Measurements from ENCODE around the gene BTBD1.
"Not testable (repeated sequence)": the region's sequence is repeated elsewhere in the genome, so short reads cannot be mapped to it uniquely, and the experiment has no call there.

Gene BTBD1

GRCh38 chr15:83092309-83092976, 25.4 kb upstream of the BTBD1 start:
- DNase-seq: no peak

GRCh38 chr15:83091965-83092308, 24.9 kb upstream of the BTBD1 start:
- not testable (repeated sequence) for DNase-seq

- DNase-seq: no peak
Observed at GRCh38 chr15:83090465-83090864, 23.4 kb upstream of the BTBD1 start.

GRCh38 chr15:83088876-83089275, 21.8 kb upstream of the BTBD1 start:
- no peak for DNase-seq

GRCh38 chr15:83087576-83087975, 20.5 kb upstream of the BTBD1 start:
- DNase-seq: no peak

- not testable (repeated sequence) for DNase-seq
Observed at GRCh38 chr15:83085864-83086552, 19.0 kb upstream of the BTBD1 start.

- not testable (repeated sequence) for DNase-seq
Observed at GRCh38 chr15:83085461-83085860, 18.4 kb upstream of the BTBD1 start.

- DNase-seq: no peak
Observed at GRCh38 chr15:83082730-83083386, 15.8 kb upstream of the BTBD1 start.

- DNase-seq: no peak
Observed at GRCh38 chr15:83081256-83082014, 14.4 kb upstream of the BTBD1 start.

- no peak for DNase-seq
Observed at GRCh38 chr15:83078712-83079111, 11.7 kb upstream of the BTBD1 start.

- DNase-seq: no peak
Observed at GRCh38 chr15:83077491-83078230, 10.6 kb upstream of the BTBD1 start.

GRCh38 chr15:83069211-83069642, 2.2 kb upstream of the BTBD1 start:
- DNase-seq: not testable (repeated sequence)

- no peak for DNase-seq
Observed at GRCh38 chr15:83068054-83068453, 1.0 kb upstream of the BTBD1 start.

GRCh38 chr15:83067638-83067962, 548 bp upstream of the BTBD1 start:
- no peak for DNase-seq

GRCh38 chr15:83066034-83066733, 868 bp downstream of the BTBD1 start:
- DNase-seq: no peak

GRCh38 chr15:83065431-83065830, 1.6 kb downstream of the BTBD1 start:
- no peak for DNase-seq

GRCh38 chr15:83064859-83065258, 2.2 kb downstream of the BTBD1 start:
- DNase-seq: no peak

GRCh38 chr15:83063551-83063950, 3.5 kb downstream of the BTBD1 start:
- no peak for DNase-seq

GRCh38 chr15:83062768-83063180, 4.3 kb downstream of the BTBD1 start:
- DNase-seq: no peak

- DNase-seq: no peak
Observed at GRCh38 chr15:83061680-83062079, 5.4 kb downstream of the BTBD1 start.

GRCh38 chr15:83057696-83058376, 9.2 kb downstream of the BTBD1 start:
- no peak for DNase-seq

GRCh38 chr15:83057002-83057401, 10.1 kb downstream of the BTBD1 start:
- no peak for DNase-seq

Data from RPMI8226 (cell line).